HG03575 (cell line): Measurements from ENCODE around the gene SAMD1.

Experiments
- ATAC-seq: cut with Tn5 transposase; IDR thresholded peaks from one replicate; pipeline ENCODE4 v1.9.1; 2021; ENCODE audit not compliant: unreplicated experiment, insufficient number of reproducible peaks, low FRiP score; ENCODE audit errors: extremely low read depth

SAMD1 gene

GRCh38 chr19:14114854-14115253, 24.3 kb upstream of the SAMD1 start:
- ATAC-seq: no peak

GRCh38 chr19:14114439-14114838, 23.9 kb upstream of the SAMD1 start:
- no peak for ATAC-seq

GRCh38 chr19:14113762-14114414, 23.3 kb upstream of the SAMD1 start:
- no peak for ATAC-seq

- ATAC-seq: no peak
Measured at GRCh38 chr19:14112809-14113385, 22.3 kb upstream of the SAMD1 start.

- ATAC-seq: no peak
Measured at GRCh38 chr19:14112051-14112808, 21.7 kb upstream of the SAMD1 start.

GRCh38 chr19:14111486-14111885, 20.9 kb upstream of the SAMD1 start:
- ATAC-seq: no peak

GRCh38 chr19:14110650-14111049, 20.1 kb upstream of the SAMD1 start:
- ATAC-seq: no peak

GRCh38 chr19:14107581-14108461, 17.3 kb upstream of the SAMD1 start:
- ATAC-seq: no peak

- no peak for ATAC-seq
Measured at GRCh38 chr19:14106840-14107239, 16.3 kb upstream of the SAMD1 start.

GRCh38 chr19:14105680-14106079, 15.1 kb upstream of the SAMD1 start:
- no peak for ATAC-seq

- no peak for ATAC-seq
Measured at GRCh38 chr19:14103310-14103709, 12.8 kb upstream of the SAMD1 start.

GRCh38 chr19:14102756-14103155, 12.2 kb upstream of the SAMD1 start:
- ATAC-seq: no peak

GRCh38 chr19:14102102-14102696, 11.6 kb upstream of the SAMD1 start:
- ATAC-seq: no peak

- no peak for ATAC-seq
Measured at GRCh38 chr19:14101003-14101545, 10.5 kb upstream of the SAMD1 start.

GRCh38 chr19:14097532-14098151, 7.1 kb upstream of the SAMD1 start:
- no peak for ATAC-seq

- no peak for ATAC-seq
Measured at GRCh38 chr19:14096272-14096992, 5.9 kb upstream of the SAMD1 start.

GRCh38 chr19:14094854-14095253, 4.3 kb upstream of the SAMD1 start:
- no peak for ATAC-seq
